Osteoblast (primary cell): ENCODE data around the gene PTGS2. TPM values are rescaled to one million over a fixed set of nuclear protein-coding genes. Genes with fewer than 3 reads are reported as not detected.
"Not testable (repeated sequence)": the region's sequence is repeated elsewhere in the genome, so short reads cannot be mapped to it uniquely, and the experiment has no call there.

Source experiments
- DNase-seq: peaks from one replicate; pipeline ENCODE4 v3.0.0; 2011; ENCODE audit warnings: low spot score, mixed read lengths; ENCODE audit not compliant: insufficient read length; ENCODE audit errors: missing footprints
- H2AFZ ChIP-seq: 2 replicates; pipeline ENCODE4 v1.6.0; 2011; ENCODE audit warnings: mild to moderate bottlenecking, low read length
- H3K27ac ChIP-seq: 2 replicates; pipeline ENCODE4 v1.5.1; 2011; ENCODE audit warnings: mild to moderate bottlenecking, low read depth, low read length, moderate library complexity
- H3K27me3 ChIP-seq: 2 replicates; pipeline ENCODE4 v1.6.0; 2012; ENCODE audit warnings: mild to moderate bottlenecking, control low read depth, inconsistent platforms, low read length, moderate library complexity; ENCODE audit not compliant: insufficient read depth
- H3K36me3 ChIP-seq: 2 replicates; pipeline ENCODE4 v1.5.1; 2011; ENCODE audit warnings: mild to moderate bottlenecking, low read length, control low read depth, moderate library complexity; ENCODE audit not compliant: insufficient read depth
- H3K4me1 ChIP-seq: 2 replicates; pipeline ENCODE4 v1.5.1; 2011; ENCODE audit warnings: mild to moderate bottlenecking, low read length, control low read depth, moderate library complexity; ENCODE audit not compliant: insufficient read depth
- H3K4me2 ChIP-seq: 2 replicates; pipeline ENCODE4 v1.6.0; 2011; ENCODE audit warnings: mild to moderate bottlenecking, low read length; ENCODE audit not compliant: insufficient read depth
- H3K4me3 ChIP-seq: fragments of 200-600 bp; sonication (generic); 3 replicates; pipeline ENCODE4 v1.5.1; 2012; ENCODE audit warnings: mild to moderate bottlenecking, low read length, inconsistent platforms; ENCODE audit not compliant: insufficient read depth
- H3K79me2 ChIP-seq: 2 replicates; pipeline ENCODE4 v1.6.0; 2012; ENCODE audit warnings: mild to moderate bottlenecking, low read length, control low read depth, inconsistent platforms; ENCODE audit not compliant: insufficient read depth
- H3K9me3 ChIP-seq: 2 replicates; pipeline ENCODE4 v1.5.1; 2011; ENCODE audit warnings: low read depth, low read length, control low read depth
- H4K20me1 ChIP-seq: 2 replicates; pipeline ENCODE4 v1.6.0; 2012; ENCODE audit warnings: mild to moderate bottlenecking, low read length, control low read depth; ENCODE audit not compliant: insufficient read depth
- CTCF ChIP-seq: IDR thresholded peaks from 2 replicates; pipeline ENCODE4 v1.5.1; 2011; ENCODE audit warnings: mild to moderate bottlenecking, low read depth, low read length, moderate library complexity; ENCODE audit errors: extremely low read depth
- total RNA-seq: library from RNA; depleted of rRNA; stranded (reverse); fragments of >200 nt; gene quantifications from 2 replicates; pipeline ENCODE4 v1.2.3, GENCODE V29; 2012

The PTGS2 gene
- total RNA-seq, 1 donor: 3.3 TPM

- no peak for TF ChIP-seq CTCF
Observed at GRCh38 chr1:186643614-186644013, 36.6 kb downstream of the PTGS2 start.

GRCh38 chr1:186637567-186637966 lies 42.7 kb downstream of the PTGS2 start:
- not testable (repeated sequence) for H3K9me3 ChIP-seq, H3K4me3 ChIP-seq, H3K4me2 ChIP-seq, H3K36me3 ChIP-seq, DNase-seq, H3K4me1 ChIP-seq, H3K27ac ChIP-seq, H3K27me3 ChIP-seq, H4K20me1 ChIP-seq, H3K79me2 ChIP-seq, H2AFZ ChIP-seq

More at GRCh38 chr1:186643614-186644013, 36.6 kb downstream of the PTGS2 start:
- Histone ChIP-seq H3K79me2 (no peaks in the 10 kb centered on the region), H3K4me1 (peaks cover 8% of the 10 kb centered on the region), H3K4me3 (no peak overlapping the region), H3K9me3 (no peaks in the 10 kb centered on the region), H3K27me3 (no peaks in the 10 kb centered on the region), H2AFZ (no peak overlapping the region), H3K4me2 (peak overlapping the region; percentile 46), H3K36me3 (no peaks in the 10 kb centered on the region), H3K27ac (no peak overlapping the region), H4K20me1 (no peaks in the 10 kb centered on the region)
- DNase-seq: no peak

DNA sequence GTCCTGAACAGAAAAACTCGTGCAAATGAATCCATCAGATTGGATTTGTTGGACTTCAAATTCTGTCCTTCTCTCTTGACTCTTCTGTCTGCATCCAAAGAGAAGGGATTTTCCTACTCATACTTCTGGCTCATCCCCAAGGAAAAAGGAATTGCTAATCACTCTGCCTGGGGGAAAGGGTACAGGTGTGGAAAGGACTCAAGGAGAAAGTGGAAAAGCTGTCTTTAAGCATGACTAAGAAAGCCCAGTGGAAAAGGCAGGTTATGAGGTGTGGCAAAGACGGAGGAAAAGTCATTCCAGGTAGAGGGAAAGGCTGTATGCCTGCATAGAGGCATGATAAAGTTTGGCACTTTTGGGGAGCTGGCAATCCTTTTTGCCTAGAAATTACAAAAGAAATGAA lies 43.4 kb downstream of the PTGS2 start:
- no peaks in the 10 kb centered on the region for H3K9me3 ChIP-seq
- H3K4me1 ChIP-seq: no peaks in the 10 kb centered on the region
- no peaks in the 10 kb centered on the region for H3K79me2 ChIP-seq
- H3K4me3 ChIP-seq: no peak overlapping the region
- no peaks in the 10 kb centered on the region for H3K36me3 ChIP-seq
- H4K20me1 ChIP-seq: no peaks in the 10 kb centered on the region
- no peak for DNase-seq
- no peaks in the 10 kb centered on the region for H3K27me3 ChIP-seq
- TF ChIP-seq CTCF: no peak
- H3K4me2 ChIP-seq: no peak overlapping the region
- H3K27ac ChIP-seq: no peak overlapping the region
- H2AFZ ChIP-seq: no peak overlapping the region

GRCh38 chr1:186634511-186634910 lies 45.7 kb downstream of the PTGS2 start:
- Histone ChIP-seq H3K4me3 (no peak overlapping the region), H2AFZ (no peak overlapping the region), H3K4me1 (no peaks in the 10 kb centered on the region), H3K4me2 (no peak overlapping the region), H3K27ac (no peak overlapping the region), H3K36me3 (no peaks in the 10 kb centered on the region), H3K79me2 (no peaks in the 10 kb centered on the region), H3K27me3 (no peaks in the 10 kb centered on the region), H4K20me1 (no peaks in the 10 kb centered on the region), H3K9me3 (no peaks in the 10 kb centered on the region)
- no peak for DNase-seq
- no peak for TF ChIP-seq CTCF
